ENCODE measurements around the gene AIRE. TPM values are rescaled to one million over a fixed set of nuclear protein-coding genes. Genes with fewer than 3 reads are reported as not detected.
A peak's percentile ranks its signal among the peaks of the same experiment; 100 is the strongest.
"Not testable (repeated sequence)": the region's sequence is repeated elsewhere in the genome, so short reads cannot be mapped to it uniquely, and the experiment has no call there.

The AIRE gene
- total RNA-seq (2014; rRNA removed; shearing (Covaris generic)), result not detected in 2 replicates

GRCh38 chr21:44285138-44285992 lies at the start of gene AIRE:
Gene AIRE (plus strand): TSS chr21:44285876. CDS start chr21:44286007, 131 bp downstream.
- Histone ChIP-seq H3K4me3 (peak within 1 kb of the TSS; percentile 9; the same call in 1 of the 2 replicates), H3K27ac (no peak within 1 kb of the TSS), H3K36me3 (no peaks in the 10 kb centered on the region), H3K27me3 (replicated peaks) (0 out of 2 replicates have a peak, but pooled peaks cover 4% of the 10 kb centered on the region), H3K4me1 (replicated peaks) (peaks cover 7% of the 10 kb centered on the region), H3K9me3 (replicated peaks) (no peaks in the 10 kb centered on the region; the same call in 1 of the 2 replicates)
- peak in 1 of 2 experiments; percentile 70 for DNase-seq (ENCODE audit: low read depth in 1 of 2, low spot score in 2 of 2)

GRCh38 chr21:44240353-44240752 lies 45.3 kb upstream of the AIRE start:
- H3K27ac ChIP-seq; H3K36me3 ChIP-seq; H3K4me3 ChIP-seq; DNase-seq (ENCODE audit: low read depth in 1 of 2, low spot score in 2 of 2); H3K27me3 ChIP-seq (replicated peaks); H3K9me3 ChIP-seq (replicated peaks); H3K4me1 ChIP-seq (replicated peaks): not testable (repeated sequence)

- H3K36me3 ChIP-seq; DNase-seq (ENCODE audit: low read depth in 1 of 2, low spot score in 2 of 2); H3K4me1 ChIP-seq (replicated peaks); H3K4me3 ChIP-seq; H3K9me3 ChIP-seq (replicated peaks); H3K27me3 ChIP-seq (replicated peaks); H3K27ac ChIP-seq: not testable (repeated sequence)
These were observed 44.8 kb upstream of the AIRE start, which contains the start of gene ICOSLG for GRCh38 chr21:44240842-44241241. Gene ICOSLG (minus strand): TSS chr21:44240943. CDS start chr21:44240817, 126 bp downstream.

- DNase-seq (ENCODE audit: low read depth in 1 of 2, low spot score in 2 of 2); H3K4me3 ChIP-seq; H3K27ac ChIP-seq; H3K4me1 ChIP-seq (replicated peaks); H3K36me3 ChIP-seq; H3K9me3 ChIP-seq (replicated peaks); H3K27me3 ChIP-seq (replicated peaks): not testable (repeated sequence)
These were observed 44.4 kb upstream of the AIRE start for GRCh38 chr21:44241281-44241680.

- H3K9me3 ChIP-seq (replicated peaks); H3K4me3 ChIP-seq: not testable (repeated sequence)
These were observed 41.7 kb upstream of the AIRE start for GRCh38 chr21:44243980-44244379.

GRCh38 chr21:44247904-44248303 lies 37.8 kb upstream of the AIRE start:
- H3K4me1 ChIP-seq (replicated peaks); DNase-seq (ENCODE audit: low read depth in 1 of 2, low spot score in 2 of 2); H3K36me3 ChIP-seq; H3K27me3 ChIP-seq (replicated peaks); H3K27ac ChIP-seq; H3K4me3 ChIP-seq; H3K9me3 ChIP-seq (replicated peaks): not testable (repeated sequence)

More at GRCh38 chr21:44243980-44244379, 41.7 kb upstream of the AIRE start:
- not testable (repeated sequence) for H3K4me1 ChIP-seq (replicated peaks); DNase-seq (ENCODE audit: low read depth in 1 of 2, low spot score in 2 of 2); H3K27me3 ChIP-seq (replicated peaks); H3K27ac ChIP-seq; H3K36me3 ChIP-seq

- H3K4me1 ChIP-seq (replicated peaks); DNase-seq (ENCODE audit: low read depth in 1 of 2, low spot score in 2 of 2); H3K27me3 ChIP-seq (replicated peaks); H3K27ac ChIP-seq; H3K4me3 ChIP-seq; H3K9me3 ChIP-seq (replicated peaks); H3K36me3 ChIP-seq: not testable (repeated sequence)
These were observed 36.3 kb upstream of the AIRE start for GRCh38 chr21:44249204-44250037.

GRCh38 chr21:44253832-44254710 lies 31.6 kb upstream of the AIRE start:
- no peaks in the 10 kb centered on the region for H3K9me3 ChIP-seq (replicated peaks)
- H3K27ac ChIP-seq, result no peak overlapping the region
- H3K36me3 ChIP-seq, result no peaks in the 10 kb centered on the region
- DNase-seq (ENCODE audit: low read depth in 1 of 2, low spot score in 2 of 2), result peak in 1 of 2 experiments; percentile 44
- no peaks in the 10 kb centered on the region; the same call in 1 of the 2 replicates for H3K27me3 ChIP-seq (replicated peaks)
- peaks cover 7% of the 10 kb centered on the region; the same call in 1 of the 2 replicates for H3K4me1 ChIP-seq (replicated peaks)
- H3K4me3 ChIP-seq, result no peak overlapping the region

- no peaks in the 10 kb centered on the region; the same call in 1 of the 2 replicates for H3K27me3 ChIP-seq (replicated peaks)
These were observed 30.1 kb upstream of the AIRE start for GRCh38 chr21:44255511-44255981.

GRCh38 chr21:44258056-44258725 lies 27.5 kb upstream of the AIRE start:
- Histone ChIP-seq H3K9me3 (replicated peaks) (no peaks in the 10 kb centered on the region), H3K4me3 (no peak overlapping the region), H3K27me3 (replicated peaks) (no peaks in the 10 kb centered on the region; the same call in none of the 2 replicates), H3K4me1 (replicated peaks) (peaks cover 7% of the 10 kb centered on the region; the same call in 1 of the 2 replicates), H3K27ac (no peak overlapping the region), H3K36me3 (no peaks in the 10 kb centered on the region)
- DNase-seq (ENCODE audit: low read depth in 1 of 2, low spot score in 2 of 2), result peak in 1 of 2 experiments; percentile 35

More at GRCh38 chr21:44255511-44255981, 30.1 kb upstream of the AIRE start:
- peaks cover 7% of the 10 kb centered on the region; the same call in 1 of the 2 replicates for H3K4me1 ChIP-seq (replicated peaks)
- no peak overlapping the region for H3K4me3 ChIP-seq
- H3K9me3 ChIP-seq (replicated peaks), result no peaks in the 10 kb centered on the region
- no peak for DNase-seq (ENCODE audit: low read depth in 1 of 2, low spot score in 2 of 2)
- H3K27ac ChIP-seq, result no peak overlapping the region
- H3K36me3 ChIP-seq, result no peaks in the 10 kb centered on the region

- peaks cover 7% of the 10 kb centered on the region; the same call in 1 of the 2 replicates for H3K4me1 ChIP-seq (replicated peaks)
- H3K27me3 ChIP-seq (replicated peaks), result no peaks in the 10 kb centered on the region; the same call in none of the 2 replicates
- no peak overlapping the region for H3K4me3 ChIP-seq
- H3K27ac ChIP-seq, result no peak overlapping the region
- H3K36me3 ChIP-seq, result no peaks in the 10 kb centered on the region
- DNase-seq (ENCODE audit: low read depth in 1 of 2, low spot score in 2 of 2), result peak in 1 of 2 experiments; percentile 40
- no peaks in the 10 kb centered on the region for H3K9me3 ChIP-seq (replicated peaks)
These were observed 26.5 kb upstream of the AIRE start for GRCh38 chr21:44259082-44259705.

- no peak overlapping the region for H3K4me3 ChIP-seq
- H3K36me3 ChIP-seq, result no peaks in the 10 kb centered on the region
These were observed 25.6 kb upstream of the AIRE start for GRCh38 chr21:44260066-44260465.

More at GRCh38 chr21:44260066-44260465, 25.6 kb upstream of the AIRE start:
- H3K9me3 ChIP-seq (replicated peaks), result no peaks in the 10 kb centered on the region
- no peak for DNase-seq (ENCODE audit: low read depth in 1 of 2, low spot score in 2 of 2)
- H3K27me3 ChIP-seq (replicated peaks), result no peaks in the 10 kb centered on the region; the same call in 1 of the 2 replicates
- H3K27ac ChIP-seq, result no peak overlapping the region
- peaks cover 1% of the 10 kb centered on the region; the same call in 1 of the 2 replicates for H3K4me1 ChIP-seq (replicated peaks)
